Measurements from ENCODE around the gene SELP. TPM values are rescaled to one million over a fixed set of nuclear protein-coding genes. Genes with fewer than 3 reads are reported as not detected.

Gene SELP
- total RNA-seq, 2 experiments from 2014 or later = 0.42 to 1.1 TPM

Other genes starting within 250 kb of the SELP start
- gene CCDC181, start 202.7 kb downstream of the SELP start, total RNA-seq = under 1 TPM; 0.52 to 0.62 TPM
- gene SLC19A2, start 144.2 kb downstream of the SELP start, total RNA-seq = 1 to 10 TPM; 6.2 to 6.5 TPM
- 10 to 100 TPM; 39.7 to 40.1 TPM for gene F5, start 43.6 kb downstream of the SELP start, total RNA-seq
- 100 to 1,000 TPM; 110 to 111 TPM for gene SELL, start 81.5 kb upstream of the SELP start, total RNA-seq
- gene SELE, start 104.0 kb upstream of the SELP start, total RNA-seq = not detected
- 10 to 100 TPM; 13.2 to 15.3 TPM for gene METTL18, start 164.8 kb upstream of the SELP start, total RNA-seq